Fibroblast of the aortic adventitia (primary cell): Measurements from ENCODE around the gene TDRD12. TPM values are rescaled to one million over a fixed set of nuclear protein-coding genes. Genes with fewer than 3 reads are reported as not detected.

Experiments used
- DNase-seq: peaks from one replicate; pipeline ENCODE4 v3.0.0-alpha.2; 2010; ENCODE audit warnings: low read depth
- H3K4me3 ChIP-seq: 2 replicates; pipeline ENCODE4 v1.5.1; 2011; ENCODE audit warnings: low read depth, mild to moderate bottlenecking, control low read depth, low read length, moderate library complexity
- total RNA-seq: library from RNA; depleted of rRNA; stranded (reverse); fragments of >200 nt; gene quantifications from 2 replicates; pipeline ENCODE4 v1.2.3, GENCODE V29; 2012; ENCODE audit warnings: low replicate concordance
- TF ChIP-seq, protein P1 (sequence below): IDR thresholded peaks from 2 replicates; pipeline ENCODE4 v1.5.1; 2011; ENCODE audit warnings: mild to moderate bottlenecking, low read length, control low read depth, inconsistent platforms; ENCODE audit not compliant: insufficient read depth

TDRD12 gene
- total RNA-seq, 1 donor, result 0.36 TPM

DNA sequence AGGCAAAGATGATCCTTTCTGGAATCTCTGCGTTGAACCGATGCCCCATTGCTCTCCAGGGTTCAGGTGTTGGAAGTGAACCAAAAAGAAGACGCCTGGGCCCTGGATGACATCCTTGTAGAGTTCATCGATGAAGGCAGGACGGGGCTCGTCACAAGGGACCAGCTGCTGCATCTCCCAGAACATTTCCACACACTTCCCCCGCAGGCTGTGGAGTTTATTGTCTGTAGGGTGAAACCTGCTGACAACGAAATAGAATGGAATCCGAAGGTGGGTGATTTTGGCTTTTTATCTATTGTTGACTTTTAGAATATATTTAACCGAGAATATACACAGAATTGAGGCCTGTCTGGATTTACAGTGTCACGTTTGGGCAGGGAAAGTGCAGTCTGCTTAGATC, 91.6 kb downstream of the TDRD12 start:
- TF ChIP-seq, protein P1, sequence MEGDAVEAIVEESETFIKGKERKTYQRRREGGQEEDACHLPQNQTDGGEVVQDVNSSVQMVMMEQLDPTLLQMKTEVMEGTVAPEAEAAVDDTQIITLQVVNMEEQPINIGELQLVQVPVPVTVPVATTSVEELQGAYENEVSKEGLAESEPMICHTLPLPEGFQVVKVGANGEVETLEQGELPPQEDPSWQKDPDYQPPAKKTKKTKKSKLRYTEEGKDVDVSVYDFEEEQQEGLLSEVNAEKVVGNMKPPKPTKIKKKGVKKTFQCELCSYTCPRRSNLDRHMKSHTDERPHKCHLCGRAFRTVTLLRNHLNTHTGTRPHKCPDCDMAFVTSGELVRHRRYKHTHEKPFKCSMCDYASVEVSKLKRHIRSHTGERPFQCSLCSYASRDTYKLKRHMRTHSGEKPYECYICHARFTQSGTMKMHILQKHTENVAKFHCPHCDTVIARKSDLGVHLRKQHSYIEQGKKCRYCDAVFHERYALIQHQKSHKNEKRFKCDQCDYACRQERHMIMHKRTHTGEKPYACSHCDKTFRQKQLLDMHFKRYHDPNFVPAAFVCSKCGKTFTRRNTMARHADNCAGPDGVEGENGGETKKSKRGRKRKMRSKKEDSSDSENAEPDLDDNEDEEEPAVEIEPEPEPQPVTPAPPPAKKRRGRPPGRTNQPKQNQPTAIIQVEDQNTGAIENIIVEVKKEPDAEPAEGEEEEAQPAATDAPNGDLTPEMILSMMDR, result no peak

DNA sequence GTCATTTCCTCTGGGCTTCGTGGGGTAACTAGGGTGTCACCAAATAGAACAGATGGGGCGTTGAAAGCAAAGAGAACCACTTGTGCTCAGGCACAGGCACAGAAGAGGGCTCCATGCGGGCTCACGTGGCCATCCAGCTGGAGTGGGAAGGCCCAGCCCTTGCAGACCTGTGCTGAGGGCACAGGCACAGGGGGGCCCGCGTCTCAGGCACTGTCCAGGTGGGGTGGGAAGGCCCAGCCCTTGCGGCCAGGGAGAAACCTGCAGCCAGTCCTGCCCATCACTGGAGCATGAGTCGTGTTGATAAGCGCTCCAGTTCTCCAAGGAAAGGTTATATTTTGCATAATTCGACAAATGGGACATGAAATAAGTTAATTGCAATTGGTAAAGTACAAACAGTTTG, 92.5 kb downstream of the TDRD12 start:
- TF ChIP-seq, protein P1, result no peak

More for the DNA sequence above, 91.6 kb downstream of the TDRD12 start:
- no peak overlapping the region for H3K4me3 ChIP-seq
- DNase-seq, result no peak

DNA sequence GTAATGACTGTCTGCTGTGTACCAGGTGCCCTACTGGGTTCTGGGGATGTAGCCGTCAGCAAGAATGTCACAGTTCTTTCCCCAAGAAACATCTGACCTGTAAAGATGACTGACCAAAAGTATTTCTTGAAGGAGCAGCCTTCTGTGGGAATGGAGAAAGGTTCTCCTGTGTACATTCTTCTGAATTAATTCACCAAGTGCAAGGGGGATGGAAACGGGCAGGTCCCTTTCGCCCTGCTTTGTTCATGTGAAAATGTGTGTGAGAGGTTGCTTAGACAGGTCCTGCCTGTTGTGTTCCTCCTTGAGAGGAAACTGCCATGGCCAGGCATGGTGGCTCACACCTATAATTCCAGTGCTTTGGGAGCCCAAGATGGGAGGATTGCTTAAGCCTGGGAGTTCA, 93.0 kb downstream of the TDRD12 start:
- TF ChIP-seq, protein P1, result no peak
- H3K4me3 ChIP-seq, result no peak overlapping the region
- no peak for DNase-seq

More for the DNA sequence above, 92.5 kb downstream of the TDRD12 start:
- no peak for DNase-seq
- no peak overlapping the region for H3K4me3 ChIP-seq

DNA sequence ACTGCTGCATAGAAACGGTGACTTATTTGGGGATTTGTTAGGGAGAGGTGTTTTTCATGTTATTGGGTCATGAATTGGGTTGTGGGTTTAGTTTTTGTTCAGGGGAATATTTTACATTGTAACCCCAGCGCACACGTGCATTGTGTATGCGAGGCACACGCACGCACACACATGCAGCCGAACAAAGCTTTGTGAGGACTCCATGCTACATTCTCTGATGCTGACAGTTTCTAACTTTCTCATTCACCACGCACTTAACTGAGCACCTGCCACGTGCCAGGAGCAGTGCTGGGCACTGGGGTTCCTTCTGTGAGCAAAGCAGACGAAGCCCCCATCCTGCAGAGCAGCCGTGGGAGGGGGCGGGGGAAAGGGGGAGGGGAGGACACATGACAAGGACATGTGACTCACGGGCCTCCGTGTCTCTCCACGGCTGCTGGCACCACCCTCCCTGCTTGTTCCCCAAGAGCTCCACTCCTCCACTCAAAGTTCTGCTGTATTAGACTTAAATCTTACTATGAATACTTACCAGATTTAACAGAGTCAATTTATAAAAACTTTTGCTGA, 94.4 kb downstream of the TDRD12 start:
- no peak overlapping the region for H3K4me3 ChIP-seq
- no peak for DNase-seq
- TF ChIP-seq, protein P1, result no peak

DNA sequence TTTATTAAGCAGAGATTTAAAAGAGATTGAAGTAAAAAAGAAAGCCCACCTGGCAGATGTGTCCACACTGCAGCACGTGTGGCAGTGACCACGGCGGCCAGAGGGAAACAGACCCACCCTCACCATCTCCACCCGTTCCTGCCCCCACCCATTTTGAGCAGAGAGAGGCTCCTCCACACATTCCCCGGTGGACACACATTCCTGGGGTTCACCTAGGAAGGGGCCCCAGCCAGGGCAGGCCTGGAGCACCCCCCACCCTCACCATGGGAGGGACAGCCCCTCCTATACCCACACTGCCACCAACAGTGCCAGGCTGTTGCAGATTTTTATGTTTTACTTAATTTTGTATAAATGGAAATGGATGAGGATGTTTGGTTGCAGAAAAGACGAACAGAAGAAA, 95.1 kb downstream of the TDRD12 start:
- H3K4me3 ChIP-seq, result no peak overlapping the region
- DNase-seq, result no peak
- TF ChIP-seq, protein P1, result no peak

DNA sequence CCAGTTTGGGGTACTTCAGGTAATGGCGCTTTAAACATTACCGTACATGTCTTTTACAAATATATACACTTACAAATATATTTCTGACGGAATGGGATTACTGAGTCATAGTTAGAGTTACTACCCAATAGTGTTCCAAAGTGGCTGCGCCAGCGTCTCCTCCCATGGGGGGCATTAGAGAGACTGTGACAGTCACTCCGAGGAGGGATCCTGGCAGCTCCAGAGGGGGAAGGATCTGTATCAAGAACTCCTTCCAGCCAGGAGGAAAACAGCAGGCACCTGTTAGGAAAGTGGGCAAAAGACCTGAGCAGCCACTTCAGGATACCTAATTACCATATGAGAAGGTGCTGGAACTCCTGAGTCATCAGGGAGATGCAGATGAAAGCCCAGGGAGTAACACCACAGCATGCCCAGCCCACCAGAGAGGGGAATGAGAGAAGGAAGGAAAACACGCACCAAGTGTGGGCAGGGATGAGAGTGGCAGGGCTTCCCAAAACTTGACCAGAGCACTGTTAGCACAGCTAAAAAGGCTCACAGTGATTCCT, 97.1 kb downstream of the TDRD12 start:
- TF ChIP-seq, protein P1, result no peak
- no peak for DNase-seq
- H3K4me3 ChIP-seq, result no peak overlapping the region
